ENCODE measurements around the gene EFHC2. TPM values are rescaled to one million over a fixed set of nuclear protein-coding genes. Genes with fewer than 3 reads are reported as not detected.

EFHC2 gene
- total RNA-seq, 4 donors from 2014 or later: 0.11 TPM; not detected in 3

DNA sequence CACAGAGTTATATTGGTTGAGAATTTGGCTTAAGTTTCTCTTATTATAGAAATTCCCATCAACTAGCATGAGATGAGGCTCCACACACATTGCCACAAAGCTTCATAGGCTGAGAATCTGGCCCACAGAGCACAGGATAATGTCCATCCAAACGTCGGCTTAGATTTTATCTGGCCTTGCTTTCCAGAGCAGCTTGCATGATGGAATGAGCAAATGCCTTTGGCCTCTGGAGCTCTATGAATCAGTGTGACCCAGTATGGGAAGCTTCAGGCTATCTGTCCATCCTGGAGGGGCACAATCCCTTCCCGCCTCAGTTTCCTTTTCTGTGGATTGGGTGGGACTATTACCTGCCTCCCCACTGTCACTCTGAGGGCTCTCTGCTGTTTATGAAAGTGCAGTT, 238.8 kb downstream of the EFHC2 start:
- Histone ChIP-seq H3K4me3 (no peak overlapping the region), H3K27me3 (peaks cover 0 to 4% (median 0%) of the 10 kb centered on the region in 3 donors), H3K27ac (no peak overlapping the region), H3K36me3 (no peaks in the 10 kb centered on the region), H3K9me3 (no peaks in the 10 kb centered on the region), H3K4me1 (no peaks in the 10 kb centered on the region)
- intact Hi-C loops (cut with DNase I; ENCODE audit: low total_unique reads) (no loop called here), in situ Hi-C loops (cut with MboI; ENCODE audit: low sequenced_read_pairs in 4 of 4) (loop anchor here in 1 of 4 donors (25.0 kb wide), 1 partner anchor 108 kb away; no protein-coding TSS in a partner anchor)
- DNase-seq (no peak), ATAC-seq (no peak)
- TF ChIP-seq, protein P1, sequence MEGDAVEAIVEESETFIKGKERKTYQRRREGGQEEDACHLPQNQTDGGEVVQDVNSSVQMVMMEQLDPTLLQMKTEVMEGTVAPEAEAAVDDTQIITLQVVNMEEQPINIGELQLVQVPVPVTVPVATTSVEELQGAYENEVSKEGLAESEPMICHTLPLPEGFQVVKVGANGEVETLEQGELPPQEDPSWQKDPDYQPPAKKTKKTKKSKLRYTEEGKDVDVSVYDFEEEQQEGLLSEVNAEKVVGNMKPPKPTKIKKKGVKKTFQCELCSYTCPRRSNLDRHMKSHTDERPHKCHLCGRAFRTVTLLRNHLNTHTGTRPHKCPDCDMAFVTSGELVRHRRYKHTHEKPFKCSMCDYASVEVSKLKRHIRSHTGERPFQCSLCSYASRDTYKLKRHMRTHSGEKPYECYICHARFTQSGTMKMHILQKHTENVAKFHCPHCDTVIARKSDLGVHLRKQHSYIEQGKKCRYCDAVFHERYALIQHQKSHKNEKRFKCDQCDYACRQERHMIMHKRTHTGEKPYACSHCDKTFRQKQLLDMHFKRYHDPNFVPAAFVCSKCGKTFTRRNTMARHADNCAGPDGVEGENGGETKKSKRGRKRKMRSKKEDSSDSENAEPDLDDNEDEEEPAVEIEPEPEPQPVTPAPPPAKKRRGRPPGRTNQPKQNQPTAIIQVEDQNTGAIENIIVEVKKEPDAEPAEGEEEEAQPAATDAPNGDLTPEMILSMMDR (IDR thresholded peaks at IDR 0.05 in 4 of 5, conservative IDR thresholded peaks at IDR 0.05 in 1 of 5): no peak
- TF ChIP-seq POLR2A (IDR thresholded peaks at IDR 0.05): no peak

DNA sequence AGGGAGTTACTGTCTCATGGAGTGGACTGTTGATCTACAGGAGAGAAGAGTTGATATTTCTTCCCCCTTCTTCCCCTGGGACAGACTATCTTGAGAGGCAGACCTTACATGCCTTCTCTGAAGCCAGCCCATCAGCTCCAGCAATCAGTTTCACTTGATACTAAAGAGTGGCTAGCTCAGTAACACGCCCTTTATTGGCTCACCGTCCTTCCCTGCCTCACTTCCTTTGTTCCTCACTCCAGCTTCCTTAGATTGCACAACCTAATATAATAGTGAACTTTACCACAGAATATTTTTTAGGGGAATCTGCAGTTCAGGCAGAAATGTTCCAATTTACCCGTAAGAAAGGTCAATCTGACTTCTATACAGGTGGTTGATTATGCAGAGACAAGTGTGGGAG, 242.2 kb downstream of the EFHC2 start:
- Histone ChIP-seq H3K36me3 (no peaks in the 10 kb centered on the region), H3K4me3 (no peak overlapping the region), H3K4me1 (no peaks in the 10 kb centered on the region), H3K9me3 (no peaks in the 10 kb centered on the region), H3K27me3 (peaks cover 0 to 4% (median 0%) of the 10 kb centered on the region in 3 donors), H3K27ac (no peak overlapping the region)
- TF ChIP-seq, protein P1 (IDR thresholded peaks at IDR 0.05 in 4 of 5, conservative IDR thresholded peaks at IDR 0.05 in 1 of 5): no peak
- no peak for TF ChIP-seq POLR2A (IDR thresholded peaks at IDR 0.05)
- in situ Hi-C loops (cut with MboI; ENCODE audit: low sequenced_read_pairs in 4 of 4) (loop anchor here in 1 of 4 donors (25.0 kb wide), 1 partner anchor 111 kb away; no protein-coding TSS in a partner anchor), intact Hi-C loops (cut with DNase I; ENCODE audit: low total_unique reads) (no loop called here)
- DNase-seq (no peak), ATAC-seq (no peak)

DNA sequence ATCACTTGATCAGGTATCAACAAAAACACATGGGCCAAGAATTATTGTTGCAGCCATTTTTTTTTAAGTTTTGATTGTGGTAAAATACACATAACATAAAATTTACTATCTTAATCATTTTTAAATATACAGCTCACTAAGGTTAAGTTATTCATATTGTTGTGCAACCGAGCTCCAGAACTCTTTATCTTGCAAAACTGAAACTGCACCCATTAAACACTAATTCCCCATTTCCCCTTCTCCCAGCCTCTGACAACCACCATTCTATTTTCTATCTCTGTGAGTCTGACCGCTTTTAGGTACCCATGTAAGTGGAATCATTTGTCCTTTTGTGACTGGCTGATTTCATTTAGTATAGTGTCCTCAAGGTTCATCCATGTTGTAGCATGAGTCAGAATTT, 244.1 kb downstream of the EFHC2 start:
- ATAC-seq: no peak

More for the DNA sequence above, 244.1 kb downstream of the EFHC2 start:
- Histone ChIP-seq H3K4me1 (no peaks in the 10 kb centered on the region), H3K27me3 (peaks cover 0 to 4% (median 0%) of the 10 kb centered on the region in 3 donors), H3K4me3 (no peak overlapping the region), H3K27ac (no peak overlapping the region), H3K9me3 (no peaks in the 10 kb centered on the region), H3K36me3 (no peaks in the 10 kb centered on the region)
- no peak for DNase-seq
- intact Hi-C loops (cut with DNase I; ENCODE audit: low total_unique reads): no loop called here
- TF ChIP-seq, protein P1 (IDR thresholded peaks at IDR 0.05 in 4 of 5, conservative IDR thresholded peaks at IDR 0.05 in 1 of 5): no peak
- no peak for TF ChIP-seq POLR2A (IDR thresholded peaks at IDR 0.05)
- in situ Hi-C loops (cut with MboI; ENCODE audit: low sequenced_read_pairs in 4 of 4): no loop called here

Other genes starting within 250 kb of the EFHC2 start
- gene FUNDC1, start 199.2 kb upstream of the EFHC2 start, total RNA-seq: 10 to 100 TPM in 1 of 4 donors, 1 to 10 TPM in 3; 3.5 to 17.0 (median 6.2) TPM

Measured in gastrocnemius medialis (tissue), 4 donors.